Esophagus squamous epithelium (tissue), 5 donors: ENCODE measurements around the gene ANKRD63. TPM values are rescaled to one million over a fixed set of nuclear protein-coding genes. Genes with fewer than 3 reads are reported as not detected.

Experiments
- DNase-seq: peaks from one replicate; lab custom pipeline; 2025; lab: John Stamatoyannopoulos, UW
- H3K27ac ChIP-seq, 4 donors: fragments of 200-600 bp; sonication (generic); one replicate each; pipeline ENCODE4 v1.5.1; 2016 to 2019; ENCODE audit warnings: mild to moderate bottlenecking in 1 of 4
- H3K27me3 ChIP-seq, 4 donors: fragments of 200-600 bp; sonication (generic); 1 replicate in 3 of 4; 2 replicates in 1 of 4; pipeline versions ENCODE4 v1.5.1 to v1.6.0; 2017 to 2021; ENCODE audit warnings: antibody characterized with exemption in 1 of 4
- H3K36me3 ChIP-seq, 3 donors: fragments of 200-600 bp; sonication (generic); one replicate each; pipeline ENCODE4 v1.5.1; 2016 to 2019
- H3K4me1 ChIP-seq, 3 donors: fragments of 200-600 bp; sonication (generic); one replicate each; pipeline ENCODE4 v1.5.1; 2017 to 2019
- H3K4me3 ChIP-seq, 4 donors: fragments of 200-600 bp; sonication (generic); 1 replicate in 3 of 4; 2 replicates in 1 of 4; pipeline ENCODE4 v1.5.1; 2016 to 2019; ENCODE audit warnings: mild to moderate bottlenecking in 2 of 4, moderate library complexity in 1 of 4
- H3K9me3 ChIP-seq, 3 donors: fragments of 200-600 bp; sonication (generic); one replicate each; pipeline ENCODE4 v1.5.1; 2016 to 2019
- POLR2A ChIP-seq, 4 donors: fragments of 450-650 bp; IDR thresholded peaks; one replicate each; pipeline ENCODE4 v1.6.1; 2017; ENCODE audit warnings: antibody characterized with exemption in 4 of 4, mild to moderate bottlenecking in 4 of 4, moderate library complexity in 3 of 4
- WGBS, 2 donors: methylation state at CpG; one replicate each; pipeline ENCODE4 v1.1.5; 2018; 5-methylcytosine and 5-hydroxymethylcytosine counted together
- intact Hi-C: fragments of 100-400 bp; cut with DNase I; formaldehyde crosslinking; loops from one replicate; pipeline ENCODE4 v1.15.0; 2022
- total RNA-seq, 4 donors: library from RNA; depleted of rRNA; stranded (reverse); fragments of >200 nt; gene quantifications; one replicate each; pipeline ENCODE4 v1.1.0, GENCODE V29; 2016
- TF ChIP-seq, protein P1 (sequence below), 6 experiments: fragments of 450-650 bp in 4 of 6; fragments of 200-600 bp in 2 of 6; sonication (generic) in 2 of 6; IDR thresholded peaks; one replicate each; pipeline ENCODE4 v1.5.1; 2016 to 2019; ENCODE audit warnings: antibody characterized with exemption in 6 of 6, mild to moderate bottlenecking in 4 of 6, moderate library complexity in 4 of 6
- donor health status: DM: yes; HTN: yes; CAD: no.

Gene ANKRD63
- total RNA-seq, 4 donors from 2014 or later = not detected

DNA sequence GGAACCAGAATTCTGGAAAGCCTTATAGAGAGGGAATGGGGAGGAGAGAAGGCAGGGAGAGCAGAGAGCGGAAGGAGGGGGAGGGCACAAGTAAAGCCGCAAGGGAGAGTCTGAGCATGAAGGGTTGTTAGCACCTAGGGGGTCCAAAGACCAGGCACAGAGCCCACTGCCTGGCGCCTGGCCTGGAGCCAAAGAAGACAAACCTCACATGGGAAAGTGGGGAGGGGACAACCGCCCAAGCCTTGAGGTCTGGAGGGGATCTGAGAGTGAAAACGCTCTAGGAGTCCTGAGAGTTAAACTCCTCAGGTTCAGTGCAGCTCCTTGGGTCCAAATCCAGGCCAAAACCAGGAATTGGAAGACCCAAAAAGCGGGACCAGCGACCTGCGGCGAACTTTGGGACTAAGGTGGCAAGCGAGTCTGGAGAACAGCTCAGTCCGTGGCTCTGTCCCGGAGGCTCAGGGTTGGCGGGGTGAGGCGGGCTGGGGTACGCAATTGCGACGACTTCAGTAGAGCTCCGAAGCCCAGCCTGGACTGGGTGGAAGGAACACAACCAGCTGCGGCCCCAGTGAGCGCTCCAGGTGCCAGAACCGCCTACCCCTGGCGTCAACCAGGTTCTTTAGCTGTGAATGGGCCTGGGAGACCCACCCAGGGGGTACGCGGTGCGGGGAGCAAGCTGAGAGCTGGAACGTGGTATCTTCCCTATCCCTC lies 39.8 kb upstream of the ANKRD63 start:
- H3K27me3 ChIP-seq = peaks cover 0 to 17% (median 0%) of the 10 kb centered on the region in 4 donors
- H3K4me1 ChIP-seq = peaks cover 19 to 50% (median 24%) of the 10 kb centered on the region in 3 donors
- no peak for TF ChIP-seq POLR2A (IDR thresholded peaks at IDR 0.05)
- TF ChIP-seq, protein P1, sequence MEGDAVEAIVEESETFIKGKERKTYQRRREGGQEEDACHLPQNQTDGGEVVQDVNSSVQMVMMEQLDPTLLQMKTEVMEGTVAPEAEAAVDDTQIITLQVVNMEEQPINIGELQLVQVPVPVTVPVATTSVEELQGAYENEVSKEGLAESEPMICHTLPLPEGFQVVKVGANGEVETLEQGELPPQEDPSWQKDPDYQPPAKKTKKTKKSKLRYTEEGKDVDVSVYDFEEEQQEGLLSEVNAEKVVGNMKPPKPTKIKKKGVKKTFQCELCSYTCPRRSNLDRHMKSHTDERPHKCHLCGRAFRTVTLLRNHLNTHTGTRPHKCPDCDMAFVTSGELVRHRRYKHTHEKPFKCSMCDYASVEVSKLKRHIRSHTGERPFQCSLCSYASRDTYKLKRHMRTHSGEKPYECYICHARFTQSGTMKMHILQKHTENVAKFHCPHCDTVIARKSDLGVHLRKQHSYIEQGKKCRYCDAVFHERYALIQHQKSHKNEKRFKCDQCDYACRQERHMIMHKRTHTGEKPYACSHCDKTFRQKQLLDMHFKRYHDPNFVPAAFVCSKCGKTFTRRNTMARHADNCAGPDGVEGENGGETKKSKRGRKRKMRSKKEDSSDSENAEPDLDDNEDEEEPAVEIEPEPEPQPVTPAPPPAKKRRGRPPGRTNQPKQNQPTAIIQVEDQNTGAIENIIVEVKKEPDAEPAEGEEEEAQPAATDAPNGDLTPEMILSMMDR (IDR thresholded peaks at IDR 0.05) = no peak
- no peak for DNase-seq
- H3K27ac ChIP-seq = peak overlapping the region; percentile 68 to 91 (median 79)
- intact Hi-C loops = no loop called here
- H3K4me3 ChIP-seq = peak overlapping the region; percentile 63 to 86 (median 77)
- peaks cover 0 to 8% (median 0%) of the 10 kb centered on the region in 3 donors for H3K36me3 ChIP-seq
- WGBS, 2 donors = 46 to 71% methylated on average over 8 to 15 of the region's 26 CpGs
- no peaks in the 10 kb centered on the region for H3K9me3 ChIP-seq

DNA sequence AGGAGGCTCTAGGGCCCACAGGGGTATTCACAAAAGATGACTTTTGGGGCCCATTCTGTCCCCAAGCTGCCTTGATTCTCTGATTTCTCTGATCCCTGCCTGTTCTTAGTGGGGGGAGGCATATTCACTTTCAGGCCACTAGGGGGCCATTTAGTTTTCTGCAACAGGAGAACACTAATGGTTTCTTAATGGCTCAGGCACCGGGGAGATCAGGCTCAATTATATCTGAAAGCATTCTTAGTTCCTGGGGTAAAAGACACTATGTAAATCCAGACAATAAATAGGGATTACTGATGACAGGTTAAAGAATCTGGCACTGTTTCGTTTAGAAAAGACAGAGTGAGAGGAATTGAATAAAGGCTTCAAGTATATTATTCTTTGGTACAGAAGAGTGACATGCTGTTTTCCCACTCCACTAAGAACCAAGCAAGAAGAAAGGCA lies 38.1 kb upstream of the ANKRD63 start:
- WGBS, 2 donors = 0 to 5% methylated on average over 2 of the region's 2 CpGs
- TF ChIP-seq POLR2A (IDR thresholded peaks at IDR 0.05) = no peak
- TF ChIP-seq, protein P1 (IDR thresholded peaks at IDR 0.05) = peak; percentile 87 to 91 (median 87)
- Histone ChIP-seq H3K36me3 (no peaks in the 10 kb centered on the region), H3K4me3 (no peak overlapping the region), H3K4me1 (peaks cover 19 to 32% (median 23%) of the 10 kb centered on the region in 3 donors), H3K27me3 (peaks cover 0 to 34% (median 0%) of the 10 kb centered on the region in 4 donors), H3K9me3 (no peaks in the 10 kb centered on the region), H3K27ac (peak overlapping the region in 1 of 4 donors; percentile 12)
- intact Hi-C loops = no loop called here
- DNase-seq = no peak

DNA sequence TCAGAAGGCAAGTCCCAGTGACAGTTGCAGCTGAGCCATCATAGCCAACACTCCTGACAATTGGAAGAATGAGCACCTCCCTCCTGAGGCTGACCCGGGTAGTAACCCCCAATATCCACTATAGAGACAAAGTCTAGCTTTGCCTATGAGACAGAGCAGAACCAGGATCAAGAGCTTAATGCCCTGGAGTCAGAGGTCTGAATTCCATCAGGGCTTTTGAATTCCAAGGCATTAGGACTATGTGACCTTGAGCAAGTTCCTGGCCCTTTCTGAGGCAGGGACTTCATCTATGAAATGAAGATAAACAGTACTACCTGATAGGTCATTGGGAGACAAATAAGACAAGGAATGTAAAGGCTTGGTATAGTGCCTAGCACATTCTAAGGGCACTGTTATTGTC lies 37.5 kb upstream of the ANKRD63 start:
- DNase-seq = no peak
- no peak for TF ChIP-seq POLR2A (IDR thresholded peaks at IDR 0.05)
- TF ChIP-seq, protein P1 (IDR thresholded peaks at IDR 0.05) = no peak
- peaks cover 0 to 40% (median 0%) of the 10 kb centered on the region in 4 donors for H3K27me3 ChIP-seq
- intact Hi-C loops = no loop called here
- WGBS, 2 donors = 100% methylated on average over 1 of the region's 1 CpG; no CpG with 5 or more reads in 1 of the 2 donors
- H3K4me1 ChIP-seq = peaks cover 18 to 27% (median 19%) of the 10 kb centered on the region in 3 donors
- H3K9me3 ChIP-seq = no peaks in the 10 kb centered on the region
- no peak overlapping the region for H3K4me3 ChIP-seq
- H3K27ac ChIP-seq = no peak overlapping the region
- H3K36me3 ChIP-seq = no peaks in the 10 kb centered on the region

DNA sequence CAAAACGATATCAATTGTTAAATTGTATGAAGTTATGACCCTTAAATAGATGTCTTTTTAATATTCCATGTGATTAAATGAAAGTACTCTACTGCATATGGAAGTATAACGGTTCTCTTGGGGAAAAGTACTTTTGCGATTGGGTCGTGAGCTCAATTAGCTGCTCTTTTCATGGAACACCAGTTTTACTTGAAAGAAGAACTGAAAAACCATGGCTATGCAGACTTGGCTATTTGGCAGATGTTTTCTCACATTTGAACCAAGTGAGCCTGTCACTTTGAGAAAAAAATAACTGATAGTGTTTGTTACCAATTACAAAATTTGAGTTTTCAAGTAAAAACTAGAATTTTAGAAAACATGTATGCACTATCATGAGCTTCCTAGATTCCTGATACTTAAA lies 34.7 kb upstream of the ANKRD63 start:
- peaks cover 0 to 45% (median 0%) of the 10 kb centered on the region in 4 donors for H3K27me3 ChIP-seq
- H3K36me3 ChIP-seq = no peaks in the 10 kb centered on the region
- TF ChIP-seq POLR2A (IDR thresholded peaks at IDR 0.05) = no peak
- TF ChIP-seq, protein P1 (IDR thresholded peaks at IDR 0.05) = no peak
- H3K9me3 ChIP-seq = no peaks in the 10 kb centered on the region
- no peak overlapping the region for H3K27ac ChIP-seq
- DNase-seq = no peak
- intact Hi-C loops = no loop called here
- WGBS, 2 donors = 70 to 84% methylated on average over 4 of the region's 4 CpGs
- H3K4me3 ChIP-seq = no peak overlapping the region
- peaks cover 8 to 17% (median 9%) of the 10 kb centered on the region in 3 donors for H3K4me1 ChIP-seq

DNA sequence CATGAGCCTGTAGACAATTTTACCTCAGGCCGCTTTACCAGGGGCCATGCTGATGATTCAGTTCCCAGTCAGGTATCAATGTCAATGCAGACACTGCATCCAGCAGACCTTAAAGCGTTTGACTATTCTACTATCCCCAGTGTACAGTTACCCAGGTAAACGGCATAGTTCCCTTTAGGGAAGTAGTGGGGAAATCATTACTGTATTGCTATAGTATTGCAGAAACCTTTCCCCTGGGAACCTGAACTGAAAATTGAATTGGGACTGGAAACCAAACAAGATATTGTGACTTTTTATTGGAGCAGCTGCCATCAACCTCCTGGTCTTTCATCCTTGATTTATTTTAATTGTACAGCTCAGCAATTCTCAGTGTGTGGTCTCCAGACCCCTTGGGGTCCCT lies 34.1 kb upstream of the ANKRD63 start:
- DNase-seq = no peak
- 71 to 77% methylated on average over 3 of the region's 3 CpGs for WGBS, 2 donors
- no peak for TF ChIP-seq POLR2A (IDR thresholded peaks at IDR 0.05)
- TF ChIP-seq, protein P1 (IDR thresholded peaks at IDR 0.05) = no peak
- no peak overlapping the region for H3K27ac ChIP-seq
- intact Hi-C loops = no loop called here
- peaks cover 0 to 52% (median 0%) of the 10 kb centered on the region in 4 donors for H3K27me3 ChIP-seq
- H3K36me3 ChIP-seq = no peaks in the 10 kb centered on the region
- no peaks in the 10 kb centered on the region for H3K9me3 ChIP-seq
- H3K4me1 ChIP-seq = peaks cover 6 to 13% (median 7%) of the 10 kb centered on the region in 3 donors
- H3K4me3 ChIP-seq = no peak overlapping the region
